H9 (cell line): ENCODE results near the gene SHISA9. TPM values are rescaled to one million over a fixed set of nuclear protein-coding genes. Genes with fewer than 3 reads are reported as not detected.

ENCODE experiments used
- DNase-seq: peaks from one replicate; pipeline ENCODE4 v3.0.0-alpha.2; 2017
- H2AFZ ChIP-seq: one replicate; pipeline ENCODE4 v1.6.1; 2013; ENCODE audit warnings: mild to moderate bottlenecking, low read length, control low read depth, moderate library complexity
- H2AK5ac ChIP-seq: 2 replicates; pipeline ENCODE4 v1.6.1; 2013; ENCODE audit warnings: low read length, control low read depth, mixed read lengths; ENCODE audit not compliant: insufficient read length
- H2BK120ac ChIP-seq: one replicate; pipeline ENCODE4 v1.6.1; 2013; ENCODE audit warnings: low read depth, mild to moderate bottlenecking, low read length, control low read depth, inconsistent platforms; ENCODE audit not compliant: poor library complexity, severe bottlenecking
- H2BK12ac ChIP-seq: 2 replicates; pipeline ENCODE4 v1.6.1; 2013; ENCODE audit warnings: low read length, control low read depth, mixed read lengths, low read depth; ENCODE audit not compliant: insufficient read length
- H2BK15ac ChIP-seq: 2 replicates; pipeline ENCODE4 v1.6.1; 2013; ENCODE audit warnings: low read depth, low read length, control low read depth
- H2BK20ac ChIP-seq: one replicate; pipeline ENCODE4 v1.6.1; 2013; ENCODE audit warnings: low read depth, mild to moderate bottlenecking, low read length, control low read depth, inconsistent platforms; ENCODE audit not compliant: poor library complexity, severe bottlenecking
- H2BK5ac ChIP-seq: 2 replicates; pipeline ENCODE4 v1.6.1; 2013; ENCODE audit warnings: low read length, control low read depth, mixed read lengths; ENCODE audit not compliant: insufficient read length
- H3K14ac ChIP-seq: 2 replicates; pipeline ENCODE4 v1.6.1; 2013; ENCODE audit warnings: low read length, control low read depth; ENCODE audit not compliant: insufficient read depth
- H3K18ac ChIP-seq: 2 replicates; pipeline ENCODE4 v1.6.1; 2013; ENCODE audit warnings: low read depth, mild to moderate bottlenecking, mixed read lengths, low read length, control low read depth; ENCODE audit not compliant: insufficient read length
- H3K23ac ChIP-seq: 2 replicates; pipeline ENCODE4 v1.6.1; 2013; ENCODE audit warnings: low read length, control low read depth, mixed read lengths, low read depth; ENCODE audit not compliant: insufficient read length
- H3K23me2 ChIP-seq: 2 replicates; pipeline ENCODE4 v1.6.1; 2013; ENCODE audit warnings: low read depth, mild to moderate bottlenecking, mixed read lengths, low read length, control low read depth; ENCODE audit not compliant: insufficient read length, poor library complexity, severe bottlenecking
- H3K27ac ChIP-seq: 2 replicates; pipeline ENCODE4 v1.5.1; 2013; ENCODE audit warnings: low read length, control low read depth, mixed read lengths, low read depth; ENCODE audit not compliant: insufficient read length
- H3K27me3 ChIP-seq: 2 replicates; pipeline ENCODE4 v1.6.1; 2013; ENCODE audit warnings: low read length, control low read depth, inconsistent platforms; ENCODE audit not compliant: insufficient read depth
- H3K4ac ChIP-seq: 2 replicates; pipeline ENCODE4 v1.6.1; 2013; ENCODE audit warnings: low read depth, mild to moderate bottlenecking, control low read depth, inconsistent platforms, low read length, moderate library complexity
- H3K4me1 ChIP-seq: 2 replicates; pipeline ENCODE4 v1.6.1; 2013; ENCODE audit warnings: low read length, control low read depth, inconsistent platforms; ENCODE audit not compliant: insufficient read depth
- H3K4me2 ChIP-seq: 2 replicates; pipeline ENCODE4 v1.6.1; 2013; ENCODE audit warnings: low read length, control low read depth, mixed read lengths; ENCODE audit not compliant: insufficient read length, insufficient read depth
- H3K56ac ChIP-seq: 2 replicates; pipeline ENCODE4 v1.6.1; 2013; ENCODE audit warnings: low read depth, mild to moderate bottlenecking, mixed read lengths, low read length, control low read depth; ENCODE audit not compliant: insufficient read length
- H3K79me1 ChIP-seq: 2 replicates; pipeline ENCODE4 v1.6.1; 2013; ENCODE audit warnings: low read depth, mild to moderate bottlenecking, moderate library complexity, low read length, control low read depth, inconsistent platforms; ENCODE audit not compliant: insufficient read depth, poor library complexity, severe bottlenecking
- H3K79me2 ChIP-seq: 2 replicates; pipeline ENCODE4 v1.6.1; 2013; ENCODE audit warnings: low read length, control low read depth, inconsistent platforms; ENCODE audit not compliant: insufficient read depth
- H3K9ac ChIP-seq: 2 replicates; pipeline ENCODE4 v1.6.1; 2013; ENCODE audit warnings: low read length, control low read depth, mixed read lengths; ENCODE audit not compliant: insufficient read length; ENCODE audit errors: extremely low read depth
- H3K9me3 ChIP-seq: one replicate; pipeline ENCODE4 v1.6.1; 2013; ENCODE audit warnings: low read depth, low read length, inconsistent platforms; ENCODE audit not compliant: control insufficient read depth
- H3T11ph ChIP-seq: one replicate; pipeline ENCODE4 v1.6.1; 2013; ENCODE audit warnings: mild to moderate bottlenecking, low read length, control low read depth, inconsistent platforms
- H4K20me1 ChIP-seq: one replicate; pipeline ENCODE4 v1.6.1; 2013; ENCODE audit not compliant: control insufficient read depth, insufficient read length, insufficient read depth
- H4K5ac ChIP-seq: 2 replicates; pipeline ENCODE4 v1.6.1; 2013; ENCODE audit warnings: low read depth, mild to moderate bottlenecking, mixed read lengths, low read length, control low read depth; ENCODE audit not compliant: insufficient read length
- H4K8ac ChIP-seq: replicated peaks from 2 replicates; pipeline ENCODE4 v1.6.1; 2013; ENCODE audit warnings: low read length, control low read depth, mixed read lengths, low read depth; ENCODE audit not compliant: insufficient read length
- H4K91ac ChIP-seq: 2 replicates; pipeline ENCODE4 v1.6.1; 2013; ENCODE audit warnings: low read depth, mild to moderate bottlenecking, moderate library complexity, mixed read lengths, low read length, control low read depth; ENCODE audit not compliant: insufficient read length
- H3K27ac Mint-ChIP-seq, 3 experiments: 2 replicates in 2 of 3; 3 replicates in 1 of 3; pipeline ENCODE4 v1.8.0; 2020 to 2021; ENCODE audit warnings: mixed read lengths in 3 of 3, mild to moderate bottlenecking in 1 of 3, moderate library complexity in 1 of 3
- H3K27me3 Mint-ChIP-seq: 2 replicates; pipeline ENCODE4 v1.8.0; 2021; ENCODE audit warnings: low read depth, mild to moderate bottlenecking, moderate library complexity, mixed read lengths
- H3K36me3 Mint-ChIP-seq, 3 experiments: 2 replicates in 2 of 3; 3 replicates in 1 of 3; pipeline ENCODE4 v1.8.0; 2020 to 2021; ENCODE audit warnings: low read depth in 3 of 3, mixed read lengths in 3 of 3; ENCODE audit not compliant: insufficient read depth in 1 of 3
- H3K4me1 Mint-ChIP-seq, 2 experiments: 2 replicates each; pipeline ENCODE4 v1.8.0; 2020; ENCODE audit warnings: mixed read lengths in 2 of 2
- H3K4me3 Mint-ChIP-seq, 2 experiments: 2 replicates in 1 of 2; 3 replicates in 1 of 2; pipeline ENCODE4 v1.8.0; 2020 to 2021; ENCODE audit warnings: mild to moderate bottlenecking in 2 of 2, mixed read lengths in 2 of 2, moderate library complexity in 1 of 2
- H3K9me3 Mint-ChIP-seq, 2 experiments: 2 replicates in 1 of 2; 3 replicates in 1 of 2; pipeline ENCODE4 v1.8.0; 2020; ENCODE audit warnings: mild to moderate bottlenecking in 2 of 2, mixed read lengths in 2 of 2, moderate library complexity in 1 of 2
- total RNA-seq: library from RNA; stranded (reverse); gene quantifications from 2 replicates; pipeline ENCODE4 v1.2.1, GENCODE V29; 2021
- TF ChIP-seq, protein P1 (sequence below): fragments of 200-600 bp; sonication (generic); conservative IDR thresholded peaks from 3 replicates; pipeline ENCODE4 v1.8.0; 2021; ENCODE audit warnings: antibody characterized with exemption, mild to moderate bottlenecking

The SHISA9 gene
- total RNA-seq, 1 experiment from 2014 or later = 7.0 TPM

GRCh38 chr16:13289515-13289914 is 388.1 kb downstream of the SHISA9 start:
- H3K9me3 Mint-ChIP-seq = no peaks in the 10 kb centered on the region; a peak in 1 of 5 replicates
- no peak overlapping the region for H2BK12ac ChIP-seq
- no peak overlapping the region for H3K9ac ChIP-seq

More at GRCh38 chr16:13289515-13289914, 388.1 kb downstream of the SHISA9 start:
- Mint-ChIP-seq H3K4me1 (peaks cover 9 to 16% of the 10 kb centered on the region in 2 experiments), H3K36me3 (no peaks in the 10 kb centered on the region), H3K27me3 (no peaks in the 10 kb centered on the region), H3K4me3 (no peak overlapping the region; a peak in 1 of 5 replicates), H3K27ac (no peak overlapping the region)
- H2BK120ac ChIP-seq = no peak overlapping the region
- H3K23me2 ChIP-seq = no peaks in the 10 kb centered on the region
- no peak overlapping the region for H2BK5ac ChIP-seq
- H3K27ac ChIP-seq = no peak overlapping the region
- H2AFZ ChIP-seq = no peak overlapping the region
- no peak overlapping the region for H3T11ph ChIP-seq
- no peak overlapping the region for H4K5ac ChIP-seq
- no peak overlapping the region for H3K4me2 ChIP-seq
- TF ChIP-seq, protein P1, sequence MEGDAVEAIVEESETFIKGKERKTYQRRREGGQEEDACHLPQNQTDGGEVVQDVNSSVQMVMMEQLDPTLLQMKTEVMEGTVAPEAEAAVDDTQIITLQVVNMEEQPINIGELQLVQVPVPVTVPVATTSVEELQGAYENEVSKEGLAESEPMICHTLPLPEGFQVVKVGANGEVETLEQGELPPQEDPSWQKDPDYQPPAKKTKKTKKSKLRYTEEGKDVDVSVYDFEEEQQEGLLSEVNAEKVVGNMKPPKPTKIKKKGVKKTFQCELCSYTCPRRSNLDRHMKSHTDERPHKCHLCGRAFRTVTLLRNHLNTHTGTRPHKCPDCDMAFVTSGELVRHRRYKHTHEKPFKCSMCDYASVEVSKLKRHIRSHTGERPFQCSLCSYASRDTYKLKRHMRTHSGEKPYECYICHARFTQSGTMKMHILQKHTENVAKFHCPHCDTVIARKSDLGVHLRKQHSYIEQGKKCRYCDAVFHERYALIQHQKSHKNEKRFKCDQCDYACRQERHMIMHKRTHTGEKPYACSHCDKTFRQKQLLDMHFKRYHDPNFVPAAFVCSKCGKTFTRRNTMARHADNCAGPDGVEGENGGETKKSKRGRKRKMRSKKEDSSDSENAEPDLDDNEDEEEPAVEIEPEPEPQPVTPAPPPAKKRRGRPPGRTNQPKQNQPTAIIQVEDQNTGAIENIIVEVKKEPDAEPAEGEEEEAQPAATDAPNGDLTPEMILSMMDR = no peak
- H3K79me1 ChIP-seq = no peaks in the 10 kb centered on the region
- no peaks in the 10 kb centered on the region; the same call in 1 of the 2 replicates for H3K4me1 ChIP-seq
- no peaks in the 10 kb centered on the region for H3K9me3 ChIP-seq
- no peaks in the 10 kb centered on the region for H4K20me1 ChIP-seq
- H2AK5ac ChIP-seq = no peak overlapping the region
- H3K14ac ChIP-seq = no peak overlapping the region
- no peaks in the 10 kb centered on the region for H3K27me3 ChIP-seq
- H3K56ac ChIP-seq = no peak overlapping the region
- no peak overlapping the region for H3K18ac ChIP-seq
- H3K23ac ChIP-seq = no peak overlapping the region
- H3K4ac ChIP-seq = no peak overlapping the region
- H2BK20ac ChIP-seq = no peak overlapping the region
- H2BK15ac ChIP-seq = no peak overlapping the region
- no peak overlapping the region for H4K8ac ChIP-seq
- no peak for DNase-seq
- H4K91ac ChIP-seq = no peak overlapping the region
- H3K79me2 ChIP-seq = no peaks in the 10 kb centered on the region

Other genes with a start within 250 kb of the SHISA9 start
- 7.9 and 10.8 TPM in 2 replicates for gene CPPED1, start 97.7 kb upstream of the SHISA9 start, total RNA-seq